Erythroblast (primary cell): ENCODE data around the gene FRMPD2.
"Not testable (repeated sequence)": the region's sequence is repeated elsewhere in the genome, so short reads cannot be mapped to it uniquely, and the experiment has no call there.

Source experiments
- DNase-seq, 2 experiments: peaks; one replicate each; lab custom pipeline; 2025; lab: John Stamatoyannopoulos, UW
- GATA1 ChIP-seq: IDR thresholded peaks from 2 replicates; pipeline ENCODE4 v1.6.1; 2011; ENCODE audit warnings: low read depth, mild to moderate bottlenecking, control low read depth, low read length, moderate library complexity
- POLR2A ChIP-seq: IDR thresholded peaks from 2 replicates; pipeline ENCODE4 v1.6.1; 2011; ENCODE audit warnings: mild to moderate bottlenecking, low read length

Gene FRMPD2

GRCh38 chr10:48206482-48207250 is 67.8 kb downstream of the FRMPD2 start:
- TF ChIP-seq POLR2A (no peak), GATA1 (no peak)
- DNase-seq, result no peak

- TF ChIP-seq GATA1, result no peak
- TF ChIP-seq POLR2A, result no peak
- no peak for DNase-seq
Measured at GRCh38 chr10:48205918-48206317, 68.6 kb downstream of the FRMPD2 start.

- no peak for DNase-seq
- TF ChIP-seq GATA1 (no peak), POLR2A (no peak)
Measured at GRCh38 chr10:48199580-48200377, 74.7 kb downstream of the FRMPD2 start.

GRCh38 chr10:48197236-48197899 is 77.1 kb downstream of the FRMPD2 start:
- DNase-seq, result no peak
- TF ChIP-seq POLR2A, result no peak
- no peak for TF ChIP-seq GATA1

- TF ChIP-seq POLR2A (no peak), GATA1 (no peak)
- no peak for DNase-seq
Measured at GRCh38 chr10:48195803-48196202, 78.7 kb downstream of the FRMPD2 start.

- no peak for TF ChIP-seq POLR2A
- TF ChIP-seq GATA1, result no peak
- no peak for DNase-seq
Measured at GRCh38 chr10:48194830-48195229, 79.7 kb downstream of the FRMPD2 start.

GRCh38 chr10:48193556-48193955 is 80.9 kb downstream of the FRMPD2 start:
- TF ChIP-seq POLR2A (no peak), GATA1 (no peak)
- DNase-seq, result no peak

- TF ChIP-seq GATA1, result no peak
- DNase-seq, result no peak
Measured at GRCh38 chr10:48192881-48193450, 81.5 kb downstream of the FRMPD2 start.

GRCh38 chr10:48187713-48188485 is 86.6 kb downstream of the FRMPD2 start:
- TF ChIP-seq POLR2A (no peak), GATA1 (no peak)
- DNase-seq, result no peak

- no peak for TF ChIP-seq GATA1
- TF ChIP-seq POLR2A, result no peak
- no peak for DNase-seq
Measured at GRCh38 chr10:48187126-48187525, 87.4 kb downstream of the FRMPD2 start.

GRCh38 chr10:48186264-48186804 is 88.2 kb downstream of the FRMPD2 start:
- DNase-seq, result not testable (repeated sequence)

GRCh38 chr10:48184224-48184623 is 90.3 kb downstream of the FRMPD2 start:
- TF ChIP-seq POLR2A, result no peak
- no peak for TF ChIP-seq GATA1
- DNase-seq, result no peak

GRCh38 chr10:48172715-48173114 is 101.8 kb downstream of the FRMPD2 start:
- not testable (repeated sequence) for DNase-seq

GRCh38 chr10:48160670-48161069 is 113.8 kb downstream of the FRMPD2 start:
- not testable (repeated sequence) for DNase-seq

GRCh38 chr10:48160163-48160562 is 114.3 kb downstream of the FRMPD2 start:
- DNase-seq, result not testable (repeated sequence)

- DNase-seq, result not testable (repeated sequence)
Measured at GRCh38 chr10:48154211-48155140, 120.0 kb downstream of the FRMPD2 start.

- not testable (repeated sequence) for DNase-seq
Measured at GRCh38 chr10:48147643-48148042, 126.9 kb downstream of the FRMPD2 start.
